NCI-H1694 (cell line): ENCODE data around the gene PPP2R3A.
"Not testable (repeated sequence)": the region's sequence is repeated elsewhere in the genome, so short reads cannot be mapped to it uniquely, and the experiment has no call there.

Experiments used
- DNase-seq: peaks from one replicate; lab custom pipeline; 2025; lab: John Stamatoyannopoulos, UW

The PPP2R3A gene

GRCh38 chr3:136093771-136094170 is 128.2 kb downstream of the PPP2R3A start:
- no peak for DNase-seq

GRCh38 chr3:136105044-136105443 is 139.5 kb downstream of the PPP2R3A start:
- DNase-seq: no peak

- no peak for DNase-seq
These were observed 140.6 kb downstream of the PPP2R3A start for GRCh38 chr3:136106101-136106500.

- no peak for DNase-seq
These were observed 144.0 kb downstream of the PPP2R3A start for GRCh38 chr3:136109499-136109898.

GRCh38 chr3:136110481-136110880 is 145.0 kb downstream of the PPP2R3A start:
- no peak for DNase-seq

- no peak for DNase-seq
These were observed 148.9 kb downstream of the PPP2R3A start for GRCh38 chr3:136114421-136114820.

GRCh38 chr3:136119332-136119731 is 153.8 kb downstream of the PPP2R3A start:
- not testable (repeated sequence) for DNase-seq

GRCh38 chr3:136119783-136120182 is 154.3 kb downstream of the PPP2R3A start:
- DNase-seq: not testable (repeated sequence)

- DNase-seq: no peak
These were observed 155.1 kb downstream of the PPP2R3A start for GRCh38 chr3:136120373-136121348.

GRCh38 chr3:136122006-136122405 is 156.5 kb downstream of the PPP2R3A start:
- DNase-seq: no peak

GRCh38 chr3:136131647-136132046 is 166.1 kb downstream of the PPP2R3A start:
- not testable (repeated sequence) for DNase-seq

- DNase-seq: no peak
These were observed 168.6 kb downstream of the PPP2R3A start for GRCh38 chr3:136134091-136134490.

GRCh38 chr3:136135039-136135802 is 169.7 kb downstream of the PPP2R3A start:
- DNase-seq: no peak

GRCh38 chr3:136136454-136136853 is 170.9 kb downstream of the PPP2R3A start:
- DNase-seq: no peak

GRCh38 chr3:136141291-136141785 is 175.8 kb downstream of the PPP2R3A start:
- no peak for DNase-seq

GRCh38 chr3:136141891-136142290 is 176.4 kb downstream of the PPP2R3A start:
- no peak for DNase-seq

GRCh38 chr3:136142592-136142991 is 177.1 kb downstream of the PPP2R3A start:
- no peak for DNase-seq

- DNase-seq: not testable (repeated sequence)
These were observed 178.9 kb downstream of the PPP2R3A start for GRCh38 chr3:136144397-136144796.

GRCh38 chr3:136146981-136147729 is 181.6 kb downstream of the PPP2R3A start:
- DNase-seq: no peak

- no peak for DNase-seq
These were observed 184.1 kb downstream of the PPP2R3A start for GRCh38 chr3:136149667-136150066.

- no peak for DNase-seq
These were observed 185.7 kb downstream of the PPP2R3A start for GRCh38 chr3:136151219-136151618.
